HG03066 (cell line): ENCODE data around the gene MRPL2.

Source experiments
- ATAC-seq: cut with Tn5 transposase; IDR thresholded peaks from one replicate; pipeline ENCODE4 v1.9.1; 2021; ENCODE audit warnings: low read depth; ENCODE audit not compliant: unreplicated experiment

MRPL2 gene

DNA sequence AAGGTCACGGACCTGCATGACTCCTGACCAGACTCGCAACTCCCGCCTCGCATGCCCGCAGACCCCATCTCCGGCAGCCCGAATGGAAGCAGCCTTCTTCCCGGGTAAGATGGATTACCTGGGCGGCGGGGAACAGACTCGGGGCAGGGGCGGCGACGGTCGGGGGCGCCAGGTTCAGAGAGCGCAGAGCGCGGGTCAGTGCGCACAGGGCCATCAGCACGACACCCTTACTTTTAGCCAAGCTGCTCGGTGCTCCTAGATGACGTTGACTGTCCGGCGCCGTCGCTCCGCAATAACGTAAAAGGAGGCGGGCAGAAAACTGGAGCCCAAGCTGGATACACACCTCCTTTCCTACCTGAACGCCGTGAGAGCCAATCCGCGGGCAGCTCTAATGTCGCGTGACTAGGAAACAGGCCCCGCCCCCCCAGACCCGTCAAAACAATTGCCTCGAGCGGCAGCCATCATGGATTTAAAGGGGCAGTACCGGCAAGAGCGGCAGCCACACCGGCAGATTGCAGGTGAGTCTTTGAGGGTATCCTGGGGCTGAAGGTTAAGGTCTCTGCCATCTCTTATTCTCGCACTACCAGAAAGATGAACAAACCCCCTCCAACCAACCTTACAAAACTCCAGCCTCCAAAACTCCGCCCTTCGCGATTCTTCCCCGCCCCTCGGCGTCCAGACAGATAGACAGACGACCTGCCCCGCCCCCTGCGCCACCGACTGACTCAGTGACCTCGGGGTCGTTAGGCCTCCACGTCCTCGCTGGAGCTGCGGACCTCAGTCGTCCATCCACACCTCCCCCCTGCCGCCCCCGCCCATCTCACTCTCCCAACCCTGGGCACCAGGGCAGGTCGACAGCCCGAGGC lies at the start of gene MRPL2, which contains the start of gene KLC4:
Gene MRPL2, minus strand, starts transcription at position 267 of the 866 bp plus-strand sequence. Its CDS starts 53 bp downstream, at position 214.
Gene KLC4, plus strand, starts transcription at position 464 of the 866 bp plus-strand sequence. CDS start 1,705 bp downstream, outside the sequence.
- ATAC-seq: peak; percentile 97

- ATAC-seq: no peak
These were observed 48.3 kb upstream of the MRPL2 start for GRCh38 chr6:43107344-43108062.

- ATAC-seq: no peak
These were observed 46.4 kb upstream of the MRPL2 start for GRCh38 chr6:43105538-43106222.

DNA sequence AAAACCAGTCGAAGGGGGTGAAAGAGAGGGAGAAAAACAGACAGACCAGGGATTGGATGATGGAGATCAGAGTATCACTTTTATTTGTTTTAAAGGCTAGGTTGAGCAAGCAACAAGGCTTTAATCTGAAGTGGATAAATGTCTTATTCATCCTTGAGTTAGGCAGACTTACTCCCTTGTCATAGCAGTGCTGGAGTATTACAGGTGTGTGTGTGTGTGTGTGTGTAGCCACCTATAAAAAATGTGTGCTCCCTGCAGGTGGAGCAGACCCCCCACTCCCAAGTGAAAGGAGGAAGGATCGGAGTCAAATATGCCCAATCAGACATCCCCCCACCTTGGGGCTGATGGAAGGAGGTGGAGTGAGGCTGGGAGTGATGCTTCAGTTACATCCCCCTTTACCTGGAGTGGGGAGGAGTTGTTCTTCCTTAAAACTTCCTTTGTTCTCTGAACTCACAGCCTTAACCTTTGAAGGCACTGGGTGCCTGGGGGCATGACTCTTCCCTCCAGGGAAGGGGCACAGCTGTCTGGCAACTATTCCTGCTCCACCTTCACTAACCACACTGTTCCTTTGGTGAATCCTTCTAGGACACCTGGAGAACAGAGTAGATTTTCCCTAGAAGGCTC lies 44.1 kb upstream of the MRPL2 start:
- ATAC-seq: no peak

DNA sequence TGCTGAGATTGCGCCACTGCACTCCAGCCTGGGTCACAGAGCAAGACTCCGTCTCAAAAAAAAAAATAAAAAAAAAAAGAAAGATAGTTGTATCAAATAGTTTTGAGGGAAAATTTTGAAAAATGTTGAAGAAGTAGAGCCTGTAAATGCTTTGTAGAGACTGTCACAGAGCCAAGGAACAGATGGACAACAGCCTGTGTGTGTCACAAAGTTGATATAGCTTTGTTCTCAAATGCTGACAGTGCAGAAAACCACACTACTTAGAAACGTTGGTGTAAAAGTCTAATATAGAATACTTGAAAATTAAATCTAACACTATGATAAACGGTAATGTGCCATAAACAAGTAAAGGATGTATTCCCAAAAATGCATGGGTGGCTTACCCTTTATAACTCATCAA lies 42.3 kb upstream of the MRPL2 start:
- no peak for ATAC-seq

DNA sequence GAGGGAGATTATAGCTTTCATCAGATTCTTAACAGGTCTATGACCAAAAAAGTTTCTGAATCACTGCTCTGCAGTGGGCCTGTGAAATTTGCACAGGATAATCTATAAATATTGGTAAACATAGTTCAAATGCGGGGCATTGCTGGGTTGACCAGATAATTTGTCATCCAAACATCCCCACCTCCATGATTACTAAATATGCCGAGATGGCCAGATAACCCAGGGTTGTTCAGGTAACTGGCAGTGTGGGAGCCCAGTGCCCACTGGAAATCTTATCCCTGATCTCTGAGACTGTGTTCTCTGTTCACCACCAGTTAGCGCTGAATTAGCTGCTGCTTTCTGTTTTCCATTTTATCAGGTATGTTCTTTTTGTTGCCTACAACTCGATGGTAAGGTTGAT lies 38.3 kb upstream of the MRPL2 start:
- ATAC-seq: no peak

GRCh38 chr6:43097098-43097489 lies 37.9 kb upstream of the MRPL2 start:
- no peak for ATAC-seq

- ATAC-seq: no peak
These were observed 37.3 kb upstream of the MRPL2 start for GRCh38 chr6:43096451-43097097.

GRCh38 chr6:43095939-43096338 lies 36.7 kb upstream of the MRPL2 start:
- ATAC-seq: no peak

GRCh38 chr6:43093436-43094289 lies 34.4 kb upstream of the MRPL2 start:
- ATAC-seq: no peak

- no peak for ATAC-seq
These were observed 33.4 kb upstream of the MRPL2 start for GRCh38 chr6:43092635-43093034.

DNA sequence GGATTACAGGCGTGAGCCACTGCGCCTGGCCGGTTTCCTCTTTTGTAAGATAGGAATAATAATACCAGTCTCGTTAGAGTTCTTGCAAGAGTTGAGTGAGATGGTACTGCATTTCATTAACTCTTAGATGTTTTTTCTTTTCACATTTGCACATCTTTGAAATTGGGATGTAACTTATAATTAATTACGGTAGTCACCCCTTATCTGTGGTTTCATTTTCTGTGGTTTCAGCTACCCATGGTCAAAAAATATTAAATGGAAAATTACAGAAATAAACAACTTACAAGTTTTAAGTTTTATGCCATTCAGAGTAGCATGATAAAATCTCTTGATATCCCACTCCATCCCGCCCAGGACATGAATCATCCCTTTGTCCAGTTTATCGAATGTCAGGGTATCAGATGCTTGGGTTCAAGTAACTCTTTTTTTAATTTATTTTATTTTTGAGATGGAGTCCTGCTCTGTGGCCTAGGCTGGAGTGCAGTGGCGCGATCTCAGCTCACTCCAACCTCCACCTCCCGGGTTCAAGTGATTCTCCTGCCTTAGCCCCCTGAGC lies 32.3 kb upstream of the MRPL2 start:
- no peak for ATAC-seq

DNA sequence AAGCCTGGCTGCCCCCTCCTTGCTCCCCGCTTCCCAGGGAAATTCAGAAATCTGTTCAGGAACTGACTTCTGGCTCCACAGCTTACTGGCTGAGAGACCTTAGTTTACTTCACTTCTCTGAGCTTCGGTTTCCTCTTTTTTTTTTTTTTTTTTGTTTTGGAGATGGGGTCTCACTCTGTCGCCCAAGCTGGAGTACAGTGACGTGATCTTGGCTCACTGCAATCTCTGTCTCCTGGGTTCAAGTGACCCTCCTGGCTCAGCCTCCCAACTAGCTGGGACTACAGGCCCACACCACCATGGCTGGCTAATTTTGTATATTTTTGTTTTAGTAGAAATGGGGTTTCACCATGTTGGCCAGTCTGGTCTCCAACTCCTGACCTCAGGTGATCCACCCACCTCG lies 31.8 kb upstream of the MRPL2 start:
- no peak for ATAC-seq

GRCh38 chr6:43090559-43090956 lies 31.3 kb upstream of the MRPL2 start:
- no peak for ATAC-seq

- ATAC-seq: no peak
These were observed 30.8 kb upstream of the MRPL2 start for GRCh38 chr6:43089874-43090558.

- no peak for ATAC-seq
These were observed 30.2 kb upstream of the MRPL2 start for GRCh38 chr6:43089467-43089866.

- no peak for ATAC-seq
These were observed 29.4 kb upstream of the MRPL2 start for GRCh38 chr6:43088654-43089056.

- no peak for ATAC-seq
These were observed 26.9 kb upstream of the MRPL2 start for GRCh38 chr6:43086022-43086658.
